CD4-positive, alpha-beta memory T cell (primary cell): ENCODE data around the gene SNX3. TPM values are rescaled to one million over a fixed set of nuclear protein-coding genes. Genes with fewer than 3 reads are reported as not detected.
A peak's percentile ranks its signal among the peaks of the same experiment; 100 is the strongest.

ENCODE experiments used
- CTCF ChIA-PET: fragments of 350-600 bp; sonication (Branson Sonifier 250); formaldehyde crosslinking; loops from one replicate; lab custom pipeline; 2021; ENCODE audit warnings: inconsistent platforms; ENCODE audit not compliant: partially characterized antibody; lab: Charles Lee
- POLR2A ChIA-PET: fragments of 350-600 bp; sonication (Branson Sonifier 250); formaldehyde crosslinking; loops from one replicate; lab custom pipeline; 2021; ENCODE audit not compliant: partially characterized antibody; lab: Charles Lee
- DNase-seq, 5 donors: peaks; one replicate each; pipeline versions ENCODE4 v3.0.0 to v3.0.0-alpha.2; 2020 to 2022; ENCODE audit warnings: mixed read lengths in 1 of 5
- H3K27ac ChIP-seq: one replicate; pipeline ENCODE4 v1.7.0; 2013; ENCODE audit warnings: low read depth, low read length
- H3K27me3 ChIP-seq: 2 replicates; pipeline ENCODE4 v1.7.0; 2013; ENCODE audit warnings: mild to moderate bottlenecking, low read length, moderate library complexity; ENCODE audit not compliant: insufficient read depth
- H3K36me3 ChIP-seq: 2 replicates; pipeline ENCODE4 v1.7.0; 2013; ENCODE audit warnings: mild to moderate bottlenecking, low read length, moderate library complexity; ENCODE audit not compliant: insufficient read depth
- H3K4me1 ChIP-seq: 2 replicates; pipeline ENCODE4 v1.7.0; 2013; ENCODE audit warnings: mild to moderate bottlenecking, low read length, moderate library complexity; ENCODE audit not compliant: insufficient read depth
- H3K4me3 ChIP-seq, 2 donors: one replicate each; pipeline ENCODE4 v1.7.0; 2013; ENCODE audit warnings: low read length in 2 of 2, mild to moderate bottlenecking in 1 of 2
- H3K9me3 ChIP-seq, 2 donors: one replicate each; pipeline ENCODE4 v1.7.0; 2013; ENCODE audit warnings: low read length in 2 of 2, control low read depth in 1 of 2; ENCODE audit not compliant: control insufficient read depth in 1 of 2
- H3K27ac Mint-ChIP-seq, 7 donors: one replicate each; pipeline ENCODE4 v1.8.0; 2020 to 2021; ENCODE audit warnings: mixed read lengths in 7 of 7, mild to moderate bottlenecking in 6 of 7, inconsistent platforms in 3 of 7, moderate library complexity in 3 of 7
- H3K27me3 Mint-ChIP-seq, 2 donors: one replicate each; pipeline ENCODE4 v1.8.0; 2020 to 2021; ENCODE audit warnings: mixed read lengths in 2 of 2
- H3K36me3 Mint-ChIP-seq, 2 donors: one replicate each; pipeline ENCODE4 v1.8.0; 2020 to 2021; ENCODE audit warnings: mixed read lengths in 2 of 2, inconsistent platforms in 1 of 2, mild to moderate bottlenecking in 1 of 2
- H3K4me1 Mint-ChIP-seq, 4 donors: one replicate each; pipeline ENCODE4 v1.8.0; 2020 to 2021; ENCODE audit warnings: mixed read lengths in 4 of 4, mild to moderate bottlenecking in 1 of 4
- H3K4me3 Mint-ChIP-seq, 8 donors: one replicate each; pipeline ENCODE4 v1.8.0; 2020 to 2021; ENCODE audit warnings: mixed read lengths in 8 of 8, mild to moderate bottlenecking in 7 of 8, moderate library complexity in 6 of 8, inconsistent platforms in 3 of 8
- H3K9me3 Mint-ChIP-seq, 8 donors: one replicate each; pipeline ENCODE4 v1.8.0; 2020 to 2021; ENCODE audit warnings: mixed read lengths in 8 of 8, mild to moderate bottlenecking in 5 of 8, inconsistent platforms in 3 of 8, moderate library complexity in 1 of 8
- intact Hi-C: fragments of 100-400 bp; cut with micrococcal nuclease; formaldehyde crosslinking; loops from one replicate; pipeline ENCODE4 v1.15.1; 2023
- polyA plus RNA-seq, 2 donors: library from polyadenylated mRNA; unstranded; fragments of 300-500 nt; fragmentation: Illumina TruSeq; gene quantifications; one replicate each; pipeline ENCODE4 v1.2.3, GENCODE V29; 2021
- total RNA-seq, 2 experiments: library from RNA; stranded (reverse); gene quantifications; one replicate each; pipeline ENCODE4 v1.2.3, GENCODE V29; 2021

The SNX3 gene
- total and polyA plus RNA-seq, 4 experiments from 2014 or later: 65.9 to 261 (median 127) TPM

DNA sequence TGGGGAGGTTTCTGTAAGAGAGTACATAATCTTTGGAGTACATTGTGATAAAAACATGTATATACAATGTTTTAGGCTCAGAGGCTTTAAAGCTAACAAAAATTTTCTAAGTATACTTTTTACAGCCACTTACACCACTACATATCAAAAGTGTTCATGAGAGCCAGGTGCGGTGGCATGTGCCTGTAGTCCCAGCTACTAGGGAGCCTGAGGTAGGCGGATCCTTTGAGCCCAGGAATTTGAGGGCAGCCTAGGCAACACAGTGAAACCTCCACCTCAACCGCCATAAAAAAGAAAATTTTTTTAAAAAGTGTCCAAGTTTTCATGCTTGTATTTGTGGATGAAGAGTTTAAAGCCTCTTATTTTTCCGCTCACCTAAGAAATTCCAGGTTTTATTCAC is 22.5 kb downstream of the SNX3 start:
- Mint-ChIP-seq H3K36me3 (peaks cover 55 to 59% of the 10 kb centered on the region in 2 donors), H3K4me1 (peaks cover 19 to 53% (median 36%) of the 10 kb centered on the region in 4 donors), H3K9me3 (peaks cover 0 to 5% (median 3%) of the 10 kb centered on the region in 8 donors), H3K4me3 (no peak overlapping the region), H3K27ac (no peak overlapping the region), H3K27me3 (no peaks in the 10 kb centered on the region)
- Histone ChIP-seq H3K27me3 (no peaks in the 10 kb centered on the region), H3K4me3 (no peak overlapping the region), H3K9me3 (no peaks in the 10 kb centered on the region), H3K4me1 (no peaks in the 10 kb centered on the region), H3K27ac (no peak overlapping the region), H3K36me3 (no peaks in the 10 kb centered on the region)
- DNase-seq: no peak
- intact Hi-C loops: no loop called here
- ChIA-PET POLR2A (interaction anchor here (0.9 kb wide), 1 partner anchor 23 kb away, joined by 4 read pairs; the partner anchor contains the start of gene SNX3), CTCF (no interaction called here)

- H3K4me3 Mint-ChIP-seq: no peak overlapping the region
- H3K4me1 Mint-ChIP-seq: peaks cover 24 to 48% (median 35%) of the 10 kb centered on the region in 4 donors
Measured at GRCh38 chr6:108236791-108237190, 24.0 kb downstream of the SNX3 start.

DNA sequence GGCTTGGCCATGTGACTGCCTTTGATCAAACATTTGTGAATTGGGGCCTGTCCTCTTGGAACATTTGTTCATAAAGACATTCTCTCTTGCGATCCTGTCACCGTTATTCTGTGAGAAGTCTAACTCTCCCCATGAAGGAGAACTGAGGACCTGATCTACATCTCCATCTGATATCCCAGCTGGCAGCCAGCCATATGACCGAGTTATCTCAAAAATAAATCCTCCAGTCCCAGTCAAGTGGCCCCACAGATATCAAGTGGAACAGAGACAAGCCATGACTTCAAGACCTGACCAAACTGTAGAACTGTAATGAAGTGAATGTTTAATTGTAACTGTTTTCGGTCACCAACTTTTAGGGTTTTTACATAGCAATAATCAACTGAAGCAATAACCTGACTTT is 25.7 kb downstream of the SNX3 start:
- no peaks in the 10 kb centered on the region for H3K36me3 ChIP-seq
- H3K27me3 ChIP-seq: no peaks in the 10 kb centered on the region
- no peak overlapping the region for H3K27ac ChIP-seq
- no peaks in the 10 kb centered on the region for H3K4me1 ChIP-seq
- Mint-ChIP-seq H3K9me3 (no peaks in the 10 kb centered on the region), H3K27ac (no peak overlapping the region), H3K4me3 (no peak overlapping the region), H3K4me1 (peaks cover 23 to 52% (median 35%) of the 10 kb centered on the region in 4 donors), H3K27me3 (no peaks in the 10 kb centered on the region), H3K36me3 (peaks cover 37 to 39% of the 10 kb centered on the region in 2 donors)
- no peaks in the 10 kb centered on the region for H3K9me3 ChIP-seq
- ChIA-PET CTCF (interaction anchor here (1.6 kb wide), 1 partner anchor 24 kb away, joined by 3 read pairs; no protein-coding TSS in a partner anchor), POLR2A (no interaction called here)
- no peak overlapping the region for H3K4me3 ChIP-seq
- DNase-seq: no peak
- intact Hi-C loops: no loop called here

More at GRCh38 chr6:108236791-108237190, 24.0 kb downstream of the SNX3 start:
- Histone ChIP-seq H3K36me3 (no peaks in the 10 kb centered on the region), H3K4me3 (no peak overlapping the region), H3K27me3 (no peaks in the 10 kb centered on the region), H3K4me1 (no peaks in the 10 kb centered on the region), H3K27ac (no peak overlapping the region), H3K9me3 (no peaks in the 10 kb centered on the region)
- intact Hi-C loops: no loop called here
- H3K27ac Mint-ChIP-seq: no peak overlapping the region
- ChIA-PET POLR2A (no interaction called here), CTCF (no interaction called here)
- peaks cover 44 to 48% of the 10 kb centered on the region in 2 donors for H3K36me3 Mint-ChIP-seq
- peaks cover 0 to under 1% (median 0%) of the 10 kb centered on the region in 8 donors for H3K9me3 Mint-ChIP-seq
- no peak for DNase-seq
- no peaks in the 10 kb centered on the region for H3K27me3 Mint-ChIP-seq

DNA sequence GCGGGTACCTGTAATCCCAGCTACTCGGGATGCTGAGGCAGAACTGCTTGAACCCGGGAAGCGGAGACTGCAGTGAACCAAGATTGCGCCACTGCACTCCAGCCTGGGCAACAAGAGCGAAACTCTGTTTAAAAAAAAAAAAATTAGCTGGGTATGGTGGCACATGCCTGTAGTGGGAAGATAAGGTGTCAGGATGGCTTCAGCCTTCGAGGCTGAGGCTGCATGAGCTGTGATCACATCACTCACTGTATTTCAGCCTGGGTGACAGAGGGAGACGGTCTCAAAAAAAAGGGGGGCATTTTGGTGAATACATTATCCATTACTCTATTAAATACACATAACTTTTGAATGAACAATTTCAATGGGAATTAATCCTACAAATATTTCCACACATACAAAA is 32.4 kb downstream of the SNX3 start:
- no peaks in the 10 kb centered on the region for H3K4me1 ChIP-seq
- H3K27me3 ChIP-seq: no peaks in the 10 kb centered on the region
- Mint-ChIP-seq H3K27me3 (no peaks in the 10 kb centered on the region), H3K4me3 (no peak overlapping the region), H3K4me1 (peaks cover 19 to 30% (median 25%) of the 10 kb centered on the region in 4 donors), H3K36me3 (peaks cover 9 to 11% of the 10 kb centered on the region in 2 donors), H3K27ac (peak overlapping the region in 1 of 7 donors; percentile 60), H3K9me3 (no peaks in the 10 kb centered on the region)
- no peaks in the 10 kb centered on the region for H3K9me3 ChIP-seq
- H3K4me3 ChIP-seq: no peak overlapping the region
- CTCF ChIA-PET: interaction anchor here (1.0 kb wide), 1 partner anchor 13 kb away, joined by 3 read pairs; no protein-coding TSS in a partner anchor
- POLR2A ChIA-PET: interaction anchor here (0.6 kb wide), 1 partner anchor 65 kb away, joined by 4 read pairs; no protein-coding TSS in a partner anchor
- intact Hi-C loops: no loop called here
- no peak overlapping the region for H3K27ac ChIP-seq
- no peaks in the 10 kb centered on the region for H3K36me3 ChIP-seq
- DNase-seq: no peak

DNA sequence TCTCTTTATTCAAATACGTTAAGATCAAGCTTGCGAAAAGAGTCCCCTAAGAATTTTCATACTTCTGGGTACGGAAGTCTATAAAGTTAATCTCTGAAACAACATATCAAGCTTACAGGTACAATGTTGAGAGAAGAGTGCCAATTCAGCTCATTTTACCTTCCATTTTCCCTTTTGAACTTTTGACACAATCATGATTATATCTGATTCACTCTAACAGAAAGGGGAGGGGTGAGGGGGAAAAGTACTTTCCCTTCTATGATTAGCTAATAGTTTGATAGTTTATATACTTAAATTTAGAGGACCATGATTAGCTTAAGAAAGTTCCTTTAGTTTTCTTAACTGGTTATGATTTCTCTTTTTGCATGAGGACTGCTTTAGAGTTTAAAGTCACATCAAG is 33.5 kb downstream of the SNX3 start:
- Mint-ChIP-seq H3K9me3 (no peaks in the 10 kb centered on the region), H3K4me3 (no peak overlapping the region), H3K27ac (peak overlapping the region in 2 of 7 donors; percentile 9 to 17), H3K27me3 (no peaks in the 10 kb centered on the region), H3K4me1 (peaks cover 19 to 29% (median 25%) of the 10 kb centered on the region in 4 donors), H3K36me3 (peaks cover 16% of the 10 kb centered on the region in 2 donors)
- no peak for DNase-seq
- ChIA-PET POLR2A (interaction anchor here (1.5 kb wide), 1 partner anchor 34 kb away, joined by 3 read pairs; the partner anchor contains the start of gene SNX3), CTCF (interaction anchor here (0.8 to 0.9 kb wide), 2 partner anchors 14 to 19 kb away, joined by 3 to 4 read pairs; no protein-coding TSS in a partner anchor)
- Histone ChIP-seq H3K27ac (no peak overlapping the region), H3K4me1 (no peaks in the 10 kb centered on the region), H3K9me3 (no peaks in the 10 kb centered on the region), H3K27me3 (no peaks in the 10 kb centered on the region), H3K4me3 (no peak overlapping the region), H3K36me3 (peaks cover 3% of the 10 kb centered on the region)
- intact Hi-C loops: no loop called here

DNA sequence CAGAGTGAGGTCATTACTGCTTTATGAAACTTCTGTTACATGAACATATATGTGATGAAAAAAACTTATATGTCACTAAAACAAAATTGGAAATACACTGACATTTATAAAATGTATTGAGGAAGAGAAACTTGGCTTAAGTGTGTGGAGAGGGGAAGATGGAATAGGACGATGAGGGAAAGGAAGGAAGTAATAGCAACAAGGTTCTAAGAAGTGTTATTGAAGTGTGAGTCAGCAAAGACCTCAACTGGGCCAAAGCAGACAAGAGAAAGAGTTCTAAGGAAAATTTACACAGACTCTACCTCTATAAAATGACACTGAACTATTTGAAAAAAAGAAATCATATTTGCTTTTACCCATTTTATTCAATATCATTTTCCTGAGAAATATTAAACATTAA is 38.3 kb downstream of the SNX3 start:
- H3K27me3 Mint-ChIP-seq: no peaks in the 10 kb centered on the region
- H3K4me3 Mint-ChIP-seq: no peak overlapping the region
- ChIA-PET CTCF (no interaction called here), POLR2A (no interaction called here)
- Histone ChIP-seq H3K27ac (no peak overlapping the region), H3K4me3 (no peak overlapping the region), H3K36me3 (peaks cover 15% of the 10 kb centered on the region), H3K4me1 (no peaks in the 10 kb centered on the region), H3K27me3 (no peaks in the 10 kb centered on the region), H3K9me3 (no peaks in the 10 kb centered on the region)
- DNase-seq: no peak
- intact Hi-C loops: no loop called here
- H3K36me3 Mint-ChIP-seq: peaks cover 28 to 39% of the 10 kb centered on the region in 2 donors
- peak overlapping the region in 3 of 7 donors; percentile 7 to 75 (median 64) for H3K27ac Mint-ChIP-seq
- no peaks in the 10 kb centered on the region for H3K9me3 Mint-ChIP-seq
- peaks cover 7 to 14% (median 10%) of the 10 kb centered on the region in 4 donors for H3K4me1 Mint-ChIP-seq

- no peak overlapping the region for H3K4me3 Mint-ChIP-seq
- POLR2A ChIA-PET: no interaction called here
- H3K36me3 Mint-ChIP-seq: peaks cover 28 to 39% of the 10 kb centered on the region in 2 donors
Measured at GRCh38 chr6:108222064-108222463, 38.8 kb downstream of the SNX3 start.

More at GRCh38 chr6:108222064-108222463, 38.8 kb downstream of the SNX3 start:
- H3K4me1 Mint-ChIP-seq: peaks cover 7 to 14% (median 9%) of the 10 kb centered on the region in 4 donors
- no peaks in the 10 kb centered on the region for H3K27me3 Mint-ChIP-seq
- no peaks in the 10 kb centered on the region for H3K4me1 ChIP-seq
- H3K9me3 ChIP-seq: no peaks in the 10 kb centered on the region
- no peak overlapping the region for H3K27ac ChIP-seq
- peak overlapping the region in 3 of 7 donors; percentile 7 to 64 (median 49) for H3K27ac Mint-ChIP-seq
- intact Hi-C loops: no loop called here
- no peaks in the 10 kb centered on the region for H3K27me3 ChIP-seq
- CTCF ChIA-PET: no interaction called here
- H3K4me3 ChIP-seq: no peak overlapping the region
- H3K9me3 Mint-ChIP-seq: no peaks in the 10 kb centered on the region
- DNase-seq: no peak
- peaks cover 15% of the 10 kb centered on the region for H3K36me3 ChIP-seq
